Measurements from ENCODE around the gene HPGDS.
"Not testable (repeated sequence)": the region's sequence is repeated elsewhere in the genome, so short reads cannot be mapped to it uniquely, and the experiment has no call there.

The HPGDS gene

GRCh38 chr4:94334476-94334875 is 8.2 kb downstream of the HPGDS start:
- peaks cover 1 to 9% of the 10 kb centered on the region in 2 donors for H3K4me1 Mint-ChIP-seq (ENCODE audit: low read depth in 2 of 2)
- no peak overlapping the region for H3K27ac Mint-ChIP-seq
- ATAC-seq (replicated peaks) (no peak), DNase-seq (no peak)
- peaks cover 2% of the 10 kb centered on the region for H3K36me3 Mint-ChIP-seq (ENCODE audit: insufficient read depth)
- no peak overlapping the region for H3K4me3 Mint-ChIP-seq
- no peaks in the 10 kb centered on the region for H3K9me3 Mint-ChIP-seq
- no peaks in the 10 kb centered on the region for H3K27me3 Mint-ChIP-seq

- Mint-ChIP-seq H3K4me1 (ENCODE audit: low read depth in 2 of 2) (peaks cover 1 to 4% of the 10 kb centered on the region in 2 donors), H3K27ac (no peak overlapping the region), H3K9me3 (no peaks in the 10 kb centered on the region), H3K4me3 (no peak overlapping the region), H3K27me3 (no peaks in the 10 kb centered on the region), H3K36me3 (ENCODE audit: insufficient read depth) (peaks cover 2% of the 10 kb centered on the region)
- ATAC-seq (replicated peaks) = no peak
- DNase-seq = no peak
Measured at GRCh38 chr4:94333866-94334265, 8.8 kb downstream of the HPGDS start.

- peaks cover 2% of the 10 kb centered on the region for H3K36me3 Mint-ChIP-seq (ENCODE audit: insufficient read depth)
- DNase-seq = no peak
- no peak for ATAC-seq (replicated peaks)
- H3K27me3 Mint-ChIP-seq = no peaks in the 10 kb centered on the region
- H3K4me1 Mint-ChIP-seq (ENCODE audit: low read depth in 2 of 2) = no peaks in the 10 kb centered on the region
- no peak overlapping the region for H3K27ac Mint-ChIP-seq
- H3K4me3 Mint-ChIP-seq = no peak overlapping the region
- H3K9me3 Mint-ChIP-seq = no peaks in the 10 kb centered on the region
Measured at GRCh38 chr4:94332983-94333590, 9.5 kb downstream of the HPGDS start.

- Mint-ChIP-seq H3K27me3 (peaks cover 0 to 1% of the 10 kb centered on the region in 2 donors), H3K36me3 (ENCODE audit: insufficient read depth) (peaks cover 2% of the 10 kb centered on the region), H3K27ac (no peak overlapping the region)
Measured at GRCh38 chr4:94329933-94330332, 12.7 kb downstream of the HPGDS start.

GRCh38 chr4:94325835-94326234 is 16.8 kb downstream of the HPGDS start:
- no peak for ATAC-seq (replicated peaks)
- no peaks in the 10 kb centered on the region for H3K36me3 Mint-ChIP-seq (ENCODE audit: insufficient read depth)
- H3K9me3 Mint-ChIP-seq = peaks cover 14 to 19% of the 10 kb centered on the region in 2 donors
- H3K4me1 Mint-ChIP-seq (ENCODE audit: low read depth in 2 of 2) = no peaks in the 10 kb centered on the region
- no peak for DNase-seq
- no peak overlapping the region for H3K4me3 Mint-ChIP-seq
- H3K27me3 Mint-ChIP-seq = peaks cover 8 to 11% of the 10 kb centered on the region in 2 donors
- no peak overlapping the region for H3K27ac Mint-ChIP-seq

More at GRCh38 chr4:94329933-94330332, 12.7 kb downstream of the HPGDS start:
- no peaks in the 10 kb centered on the region for H3K4me1 Mint-ChIP-seq (ENCODE audit: low read depth in 2 of 2)
- H3K9me3 Mint-ChIP-seq = peaks cover 6 to 11% of the 10 kb centered on the region in 2 donors
- ATAC-seq (replicated peaks) (no peak), DNase-seq (no peak)
- H3K4me3 Mint-ChIP-seq = no peak overlapping the region

- not testable (repeated sequence) for H3K27ac Mint-ChIP-seq; H3K36me3 Mint-ChIP-seq (ENCODE audit: insufficient read depth); H3K4me3 Mint-ChIP-seq; DNase-seq; ATAC-seq (replicated peaks); H3K4me1 Mint-ChIP-seq (ENCODE audit: low read depth in 2 of 2)
- Mint-ChIP-seq H3K9me3 (peaks cover 8 to 10% of the 10 kb centered on the region in 2 donors), H3K27me3 (peaks cover 8 to 16% of the 10 kb centered on the region in 2 donors)
Measured at GRCh38 chr4:94319927-94320326, 22.7 kb downstream of the HPGDS start.

- H3K36me3 Mint-ChIP-seq (ENCODE audit: insufficient read depth) = no peaks in the 10 kb centered on the region
- no peaks in the 10 kb centered on the region for H3K9me3 Mint-ChIP-seq
- ATAC-seq (replicated peaks) (no peak), DNase-seq (no peak)
- H3K4me1 Mint-ChIP-seq (ENCODE audit: low read depth in 2 of 2) = no peaks in the 10 kb centered on the region
- no peak overlapping the region for H3K27ac Mint-ChIP-seq
- H3K4me3 Mint-ChIP-seq = no peak overlapping the region
- H3K27me3 Mint-ChIP-seq = no peaks in the 10 kb centered on the region
Measured at GRCh38 chr4:94307231-94307871, 35.3 kb downstream of the HPGDS start.

- no peaks in the 10 kb centered on the region for H3K36me3 Mint-ChIP-seq (ENCODE audit: insufficient read depth)
- ATAC-seq (replicated peaks) = no peak
Measured at GRCh38 chr4:94306713-94307112, 35.9 kb downstream of the HPGDS start.

GRCh38 chr4:94305466-94306225 is 37.0 kb downstream of the HPGDS start:
- Mint-ChIP-seq H3K27ac (no peak overlapping the region), H3K27me3 (no peaks in the 10 kb centered on the region), H3K9me3 (no peaks in the 10 kb centered on the region), H3K4me3 (no peak overlapping the region), H3K36me3 (ENCODE audit: insufficient read depth) (no peaks in the 10 kb centered on the region), H3K4me1 (ENCODE audit: low read depth in 2 of 2) (no peaks in the 10 kb centered on the region)
- ATAC-seq (replicated peaks) (no peak), DNase-seq (no peak)

More at GRCh38 chr4:94306713-94307112, 35.9 kb downstream of the HPGDS start:
- Mint-ChIP-seq H3K27ac (no peak overlapping the region), H3K27me3 (no peaks in the 10 kb centered on the region), H3K9me3 (no peaks in the 10 kb centered on the region), H3K4me3 (no peak overlapping the region), H3K4me1 (ENCODE audit: low read depth in 2 of 2) (no peaks in the 10 kb centered on the region)
- DNase-seq = no peak

GRCh38 chr4:94304365-94304971 is 38.2 kb downstream of the HPGDS start:
- no peaks in the 10 kb centered on the region for H3K27me3 Mint-ChIP-seq
- H3K4me1 Mint-ChIP-seq (ENCODE audit: low read depth in 2 of 2) = no peaks in the 10 kb centered on the region
- no peaks in the 10 kb centered on the region for H3K9me3 Mint-ChIP-seq
- no peak overlapping the region for H3K4me3 Mint-ChIP-seq
- ATAC-seq (replicated peaks) = no peak
- no peak overlapping the region for H3K27ac Mint-ChIP-seq
- no peak for DNase-seq
- no peaks in the 10 kb centered on the region for H3K36me3 Mint-ChIP-seq (ENCODE audit: insufficient read depth)

- DNase-seq = no peak
- no peaks in the 10 kb centered on the region for H3K27me3 Mint-ChIP-seq
- H3K36me3 Mint-ChIP-seq (ENCODE audit: insufficient read depth) = no peaks in the 10 kb centered on the region
- no peak overlapping the region for H3K4me3 Mint-ChIP-seq
- no peaks in the 10 kb centered on the region for H3K9me3 Mint-ChIP-seq
- H3K27ac Mint-ChIP-seq = no peak overlapping the region
- no peaks in the 10 kb centered on the region for H3K4me1 Mint-ChIP-seq (ENCODE audit: low read depth in 2 of 2)
- no peak for ATAC-seq (replicated peaks)
Measured at GRCh38 chr4:94302191-94302590, 40.4 kb downstream of the HPGDS start.

GRCh38 chr4:94298725-94299252 is 43.8 kb downstream of the HPGDS start:
- H3K4me3 Mint-ChIP-seq = no peak overlapping the region
- no peaks in the 10 kb centered on the region for H3K27me3 Mint-ChIP-seq
- no peaks in the 10 kb centered on the region for H3K9me3 Mint-ChIP-seq
- H3K4me1 Mint-ChIP-seq (ENCODE audit: low read depth in 2 of 2) = no peaks in the 10 kb centered on the region
- ATAC-seq (replicated peaks) (no peak), DNase-seq (no peak)
- no peaks in the 10 kb centered on the region for H3K36me3 Mint-ChIP-seq (ENCODE audit: insufficient read depth)
- no peak overlapping the region for H3K27ac Mint-ChIP-seq

GRCh38 chr4:94295473-94295872 is 47.2 kb downstream of the HPGDS start:
- not testable (repeated sequence) for ATAC-seq (replicated peaks); H3K27me3 Mint-ChIP-seq; H3K4me1 Mint-ChIP-seq (ENCODE audit: low read depth in 2 of 2); DNase-seq; H3K4me3 Mint-ChIP-seq; H3K27ac Mint-ChIP-seq; H3K9me3 Mint-ChIP-seq; H3K36me3 Mint-ChIP-seq (ENCODE audit: insufficient read depth)

All from effector memory CD8-positive, alpha-beta T cell (primary cell).